CD4-positive, alpha-beta T cell (primary cell): ENCODE measurements around the gene NELL2. TPM values are rescaled to one million over a fixed set of nuclear protein-coding genes. Genes with fewer than 3 reads are reported as not detected.

Source experiments
- ATAC-seq: fragments of 200-7000 bp; cut with Tn5 transposase; one replicate; pipeline ENCODE4 v1.10.0; 2022; ENCODE audit warnings: mild to moderate bottlenecking; ENCODE audit not compliant: poor library complexity
- CTCF ChIA-PET: fragments of 350-600 bp; sonication (Branson Sonifier 250); formaldehyde crosslinking; loops from one replicate; lab custom pipeline; 2021; ENCODE audit warnings: antibody characterized with exemption, inconsistent platforms; lab: Charles Lee
- POLR2A ChIA-PET: fragments of 350-600 bp; sonication (Branson Sonifier 250); formaldehyde crosslinking; loops from one replicate; lab custom pipeline; 2021; ENCODE audit warnings: antibody characterized with exemption, inconsistent platforms; lab: Charles Lee
- DNase-seq, 14 experiments: peaks; one replicate each; pipeline ENCODE4 v3.0.0-alpha.2; 2013 to 2020; ENCODE audit warnings: mixed read lengths in 2 of 14
- H3K27ac ChIP-seq, 2 donors: one replicate each; pipeline versions ENCODE4 v1.5.1 to v1.7.0; 2013; ENCODE audit warnings: low read length in 2 of 2, low read depth in 1 of 2, mild to moderate bottlenecking in 1 of 2
- H3K27me3 ChIP-seq, 2 experiments: 1 replicate in 1 of 2; 2 replicates in 1 of 2; pipeline versions ENCODE4 v1.6.1 to v1.7.0; 2013; ENCODE audit warnings: low read length in 2 of 2, control low read depth in 1 of 2, mild to moderate bottlenecking in 1 of 2, moderate library complexity in 1 of 2; ENCODE audit not compliant: insufficient read depth in 2 of 2, control insufficient read depth in 1 of 2
- H3K36me3 ChIP-seq: one replicate; pipeline ENCODE4 v1.6.1; 2013; ENCODE audit warnings: low read length, control low read depth; ENCODE audit not compliant: insufficient read depth
- H3K4me1 ChIP-seq: one replicate; pipeline ENCODE4 v1.6.1; 2013; ENCODE audit warnings: low read length, control low read depth; ENCODE audit not compliant: insufficient read depth
- H3K4me3 ChIP-seq: one replicate; pipeline ENCODE4 v1.5.1; 2013; ENCODE audit warnings: mild to moderate bottlenecking, low read length, moderate library complexity
- H3K9me3 ChIP-seq, 2 experiments: 1 replicate in 1 of 2; 2 replicates in 1 of 2; pipeline versions ENCODE4 v1.6.1 to v1.7.0; 2013; ENCODE audit warnings: low read length in 2 of 2, mild to moderate bottlenecking in 2 of 2, control low read depth in 1 of 2, moderate library complexity in 1 of 2; ENCODE audit not compliant: control insufficient read depth in 1 of 2, insufficient read depth in 1 of 2
- H3K27ac Mint-ChIP-seq: one replicate; pipeline ENCODE4 v1.8.0; 2020; ENCODE audit warnings: mixed read lengths
- H3K27me3 Mint-ChIP-seq: one replicate; pipeline ENCODE4 v1.8.0; 2021; ENCODE audit warnings: mixed read lengths
- H3K36me3 Mint-ChIP-seq: one replicate; pipeline ENCODE4 v1.8.0; 2021; ENCODE audit warnings: low read depth, mixed read lengths
- H3K4me1 Mint-ChIP-seq: one replicate; pipeline ENCODE4 v1.8.0; 2021; ENCODE audit warnings: low read depth, mixed read lengths
- H3K4me3 Mint-ChIP-seq: one replicate; pipeline ENCODE4 v1.8.0; 2020; ENCODE audit warnings: mild to moderate bottlenecking, mixed read lengths
- H3K9me3 Mint-ChIP-seq: one replicate; pipeline ENCODE4 v1.8.0; 2020; ENCODE audit warnings: mixed read lengths
- CTCF ChIP-seq: fragments of 200-600 bp; IDR thresholded peaks from one replicate; pipeline ENCODE4 v1.8.0; 2022; ENCODE audit warnings: antibody characterized with exemption, mild to moderate bottlenecking
- intact Hi-C, 2 experiments: fragments of 100-400 bp; cut with DNase I in 1 of 2; cut with micrococcal nuclease in 1 of 2; formaldehyde crosslinking; loops; one replicate each; pipeline versions ENCODE4 v1.15.1 to v1.9.0; 2023 to 2025; cut with DNase I, micrococcal nuclease
- total RNA-seq, 174 experiments: library from RNA in 2 of 174; stranded (reverse) in 2 of 174; gene quantifications; one replicate each; pipeline ENCODE4 v1.2.3 and lab custom pipeline; 2021 to 2026

The NELL2 gene
- total RNA-seq, 2 experiments from 2014 or later = 142 to 147 TPM

DNA sequence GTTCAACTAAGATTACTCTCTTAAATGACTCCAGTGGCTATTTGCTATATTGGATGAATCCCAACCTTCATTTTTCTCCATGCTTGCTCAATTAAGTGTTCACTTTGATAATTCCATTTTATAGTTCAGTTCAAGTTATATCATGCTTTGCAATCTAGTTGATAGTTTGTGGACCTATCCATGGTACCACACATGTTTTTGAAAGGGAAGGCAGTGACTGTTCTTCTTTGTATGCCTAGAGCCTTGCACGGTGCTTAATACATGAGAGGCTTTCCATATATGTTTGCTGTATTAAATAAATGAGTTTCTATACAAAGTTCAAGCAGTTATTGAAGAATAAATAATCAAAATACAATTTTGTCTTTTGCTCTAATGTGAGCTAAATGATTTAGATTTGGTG lies 391.3 kb downstream of the NELL2 start:
- H3K4me1 ChIP-seq = no peaks in the 10 kb centered on the region
- H3K4me1 Mint-ChIP-seq = no peaks in the 10 kb centered on the region
- peaks cover 8% of the 10 kb centered on the region for H3K27me3 Mint-ChIP-seq
- H3K27me3 ChIP-seq = no peaks in the 10 kb centered on the region
- H3K27ac Mint-ChIP-seq = no peak overlapping the region
- no peak overlapping the region for H3K4me3 ChIP-seq
- H3K4me3 Mint-ChIP-seq = no peak overlapping the region
- DNase-seq (no peak), ATAC-seq (no peak)
- H3K27ac ChIP-seq = no peak overlapping the region
- ChIA-PET POLR2A (no interaction called here), CTCF (no interaction called here)
- intact Hi-C loops = no loop called here
- H3K36me3 ChIP-seq = no peaks in the 10 kb centered on the region
- peaks cover 0 to 4% of the 10 kb centered on the region in 2 experiments for H3K9me3 ChIP-seq
- no peaks in the 10 kb centered on the region for H3K36me3 Mint-ChIP-seq
- no peaks in the 10 kb centered on the region for H3K9me3 Mint-ChIP-seq
- no peak for TF ChIP-seq CTCF

GRCh38 chr12:44477331-44477980 lies 398.7 kb downstream of the NELL2 start:
- no peaks in the 10 kb centered on the region for H3K27me3 ChIP-seq
- no peak overlapping the region for H3K4me3 ChIP-seq
- H3K27ac Mint-ChIP-seq = no peak overlapping the region
- H3K4me1 ChIP-seq = no peaks in the 10 kb centered on the region
- ChIA-PET POLR2A (interaction anchor here (0.6 kb wide), 1 partner anchor 456 kb away, joined by 3 read pairs; no protein-coding TSS in a partner anchor), CTCF (no interaction called here)
- no peaks in the 10 kb centered on the region for H3K4me1 Mint-ChIP-seq
- DNase-seq = no peak
- peaks cover 12% of the 10 kb centered on the region for H3K9me3 Mint-ChIP-seq
- no peak overlapping the region for H3K4me3 Mint-ChIP-seq
- peaks cover 0 to 29% of the 10 kb centered on the region in 2 experiments for H3K9me3 ChIP-seq
- H3K27ac ChIP-seq = no peak overlapping the region
- no peaks in the 10 kb centered on the region for H3K36me3 ChIP-seq
- ATAC-seq = no peak
- no peaks in the 10 kb centered on the region for H3K27me3 Mint-ChIP-seq
- no peaks in the 10 kb centered on the region for H3K36me3 Mint-ChIP-seq
- intact Hi-C loops = no loop called here
- TF ChIP-seq CTCF = no peak

DNA sequence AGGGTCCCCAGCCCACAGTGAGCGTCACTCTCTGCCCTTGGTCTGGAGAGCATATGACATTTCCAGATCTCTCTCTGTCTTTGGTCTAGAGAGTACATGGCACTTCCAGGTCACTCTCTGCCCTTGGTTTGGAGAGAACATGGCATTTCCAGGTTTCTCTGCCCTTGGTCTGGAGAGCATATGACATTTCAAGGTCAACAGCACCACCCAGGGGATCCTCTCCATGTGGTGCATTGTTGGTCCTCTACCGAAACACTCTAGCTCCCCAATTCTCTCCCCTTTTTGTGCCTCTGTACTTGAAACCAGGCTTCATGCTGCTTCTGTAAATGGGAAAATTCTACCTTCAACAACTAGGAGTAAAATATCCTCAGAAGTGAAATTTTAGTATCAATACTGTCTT lies 399.4 kb downstream of the NELL2 start:
- POLR2A ChIA-PET = no interaction called here

More for the DNA sequence above, 399.4 kb downstream of the NELL2 start:
- DNase-seq (no peak), ATAC-seq (no peak)
- Mint-ChIP-seq H3K4me1 (no peaks in the 10 kb centered on the region), H3K27me3 (no peaks in the 10 kb centered on the region), H3K27ac (no peak overlapping the region), H3K4me3 (no peak overlapping the region), H3K9me3 (peaks cover 12% of the 10 kb centered on the region), H3K36me3 (no peaks in the 10 kb centered on the region)
- Histone ChIP-seq H3K4me1 (no peaks in the 10 kb centered on the region), H3K4me3 (no peak overlapping the region), H3K36me3 (no peaks in the 10 kb centered on the region), H3K27ac (no peak overlapping the region), H3K9me3 (peaks cover 0 to 29% of the 10 kb centered on the region in 2 experiments), H3K27me3 (no peaks in the 10 kb centered on the region)
- CTCF ChIA-PET = no interaction called here
- no peak for TF ChIP-seq CTCF
- intact Hi-C loops = no loop called here
